GM18867 (cell line): ENCODE data around the gene WDR93.
"Not testable (repeated sequence)": the region's sequence is repeated elsewhere in the genome, so short reads cannot be mapped to it uniquely, and the experiment has no call there.

Experiments
- ATAC-seq: cut with Tn5 transposase; IDR thresholded peaks from one replicate; pipeline ENCODE4 v1.9.1; 2021; ENCODE audit warnings: mild to moderate bottlenecking, moderate library complexity; ENCODE audit not compliant: unreplicated experiment

WDR93 gene

GRCh38 chr15:89766357-89767311, 76.0 kb downstream of the WDR93 start:
- ATAC-seq, result no peak

DNA sequence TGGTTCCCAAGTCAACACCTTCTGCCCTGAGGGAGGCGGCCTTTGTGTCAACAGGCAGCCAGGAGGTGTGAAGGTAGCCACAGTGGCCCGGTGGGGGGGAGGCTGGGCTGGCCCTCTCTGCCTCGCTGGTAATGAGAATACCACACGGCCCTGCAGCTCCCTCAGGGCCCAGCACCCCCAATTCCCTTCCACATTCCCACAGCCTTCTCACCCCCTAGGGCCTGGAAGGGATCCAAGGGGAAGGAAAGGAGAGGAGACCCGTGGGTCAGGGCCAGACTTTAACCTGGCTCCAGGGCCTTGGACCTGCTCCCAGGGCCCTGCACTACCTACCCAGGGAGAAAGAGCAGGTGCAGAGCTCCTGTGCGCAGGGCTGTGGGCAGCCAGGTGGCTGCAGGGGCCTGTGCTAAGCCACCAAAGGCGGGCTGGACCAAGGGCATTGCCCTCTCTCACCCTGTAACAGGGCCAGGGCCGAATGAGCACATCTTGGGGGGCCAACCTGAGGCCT, 76.9 kb downstream of the WDR93 start:
- no peak for ATAC-seq

- no peak for ATAC-seq
Observed at GRCh38 chr15:89768071-89768500, 77.5 kb downstream of the WDR93 start.

- ATAC-seq, result no peak
Observed at GRCh38 chr15:89769366-89769765, 78.8 kb downstream of the WDR93 start.

- ATAC-seq, result no peak
Observed at GRCh38 chr15:89770041-89770440, 79.4 kb downstream of the WDR93 start.

DNA sequence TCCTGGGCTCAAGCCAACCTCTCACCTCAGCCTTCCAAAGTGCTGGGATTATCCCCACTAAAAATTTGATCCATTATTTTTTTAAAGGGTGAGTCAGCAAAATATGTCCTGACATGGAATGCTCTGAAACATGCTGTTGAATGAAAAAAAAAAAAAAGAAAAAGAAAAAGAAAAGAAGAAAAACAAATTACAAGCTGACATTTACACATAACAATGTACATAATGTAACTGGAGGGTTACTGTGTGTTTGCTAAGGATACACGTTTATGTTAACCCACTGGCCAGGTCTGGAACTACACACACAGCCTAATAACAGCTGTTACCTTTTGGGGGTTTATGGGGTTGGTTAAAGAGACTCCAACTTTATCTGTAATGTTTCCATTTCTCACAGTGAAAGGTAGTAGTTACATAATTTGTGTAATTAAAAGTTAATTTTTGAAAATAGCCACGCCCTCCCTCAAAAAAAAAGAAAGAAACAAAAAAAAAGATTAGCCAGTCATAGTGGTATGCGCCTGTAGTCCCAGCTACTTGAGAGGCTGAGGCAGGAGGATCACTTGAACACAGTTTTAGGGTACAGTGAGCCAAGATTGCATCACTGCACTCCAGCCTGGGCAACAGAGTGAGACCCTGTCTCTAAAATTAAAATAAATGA, 82.4 kb downstream of the WDR93 start:
- ATAC-seq, result peak; percentile 57

GRCh38 chr15:89774492-89774891, 83.9 kb downstream of the WDR93 start:
- no peak for ATAC-seq

DNA sequence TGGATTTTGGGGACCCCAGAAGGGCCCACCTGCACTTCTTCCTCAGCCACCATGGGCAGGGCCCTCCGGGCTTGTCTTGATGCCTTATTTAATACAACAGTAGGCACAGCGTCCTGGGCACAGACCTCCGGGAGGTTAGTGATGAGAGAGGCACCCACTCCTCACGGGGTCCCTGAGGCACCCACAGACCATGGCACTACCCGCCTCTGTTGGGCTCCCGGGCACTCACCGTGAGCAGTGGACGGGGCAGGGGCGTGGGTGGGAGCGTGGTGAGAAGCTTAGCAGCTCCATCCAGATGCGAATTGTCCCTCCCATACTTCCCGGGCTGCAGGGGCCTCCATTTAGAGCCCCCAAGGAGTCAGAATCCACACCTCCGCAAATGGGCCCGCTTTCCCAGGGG, 85.2 kb downstream of the WDR93 start:
- ATAC-seq, result no peak

- peak; percentile 60 for ATAC-seq
Observed at GRCh38 chr15:89776274-89777072, 85.9 kb downstream of the WDR93 start, which contains the start of gene MESP2. TSS of gene MESP2 (plus strand) at chr15:89776332. CDS start at chr15:89776358, 26 bp downstream.

- no peak for ATAC-seq
Observed at GRCh38 chr15:89777073-89777751, 86.6 kb downstream of the WDR93 start.

GRCh38 chr15:89777782-89778380, 87.3 kb downstream of the WDR93 start:
- ATAC-seq, result no peak

DNA sequence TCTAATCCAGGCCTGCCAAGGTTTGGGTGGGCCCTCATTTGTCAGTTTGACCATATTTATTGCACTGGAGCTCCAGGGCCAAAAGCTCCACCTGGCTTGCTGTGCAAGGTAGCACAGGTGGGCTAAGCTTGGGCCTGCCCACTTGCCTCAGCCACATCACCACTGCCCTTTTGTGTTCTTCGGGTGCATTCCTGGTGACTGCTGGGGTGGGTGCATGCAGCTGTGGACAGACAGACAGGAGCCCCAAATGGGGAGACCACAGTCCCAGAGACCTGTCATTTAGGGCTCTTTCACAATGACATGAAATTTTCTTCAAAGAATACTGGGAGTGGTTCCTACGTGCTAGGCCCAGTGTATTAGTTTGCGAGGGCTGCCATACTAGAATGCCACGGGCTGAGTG, 88.2 kb downstream of the WDR93 start:
- no peak for ATAC-seq

DNA sequence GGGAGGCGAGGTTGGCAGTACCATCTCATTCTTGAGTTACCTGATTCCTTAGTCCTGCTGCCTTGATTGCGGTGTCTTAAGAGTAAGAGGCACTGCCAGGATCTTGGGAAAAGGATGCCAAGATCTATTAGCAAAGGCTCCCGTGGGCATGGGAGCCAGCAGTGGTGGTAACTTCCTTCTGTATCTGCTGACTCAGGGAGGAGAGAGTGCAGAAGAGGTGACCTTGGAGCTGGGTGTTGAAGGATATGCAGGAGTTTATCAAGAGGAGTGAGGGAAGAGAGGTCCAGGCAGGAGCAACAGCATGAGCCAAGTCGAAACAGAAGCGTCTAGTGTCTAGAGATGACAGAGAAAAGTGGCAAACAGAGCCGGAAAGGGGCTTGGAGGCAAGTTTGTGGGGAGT, 90.0 kb downstream of the WDR93 start:
- no peak for ATAC-seq

GRCh38 chr15:89781055-89781454, 90.4 kb downstream of the WDR93 start:
- no peak for ATAC-seq

DNA sequence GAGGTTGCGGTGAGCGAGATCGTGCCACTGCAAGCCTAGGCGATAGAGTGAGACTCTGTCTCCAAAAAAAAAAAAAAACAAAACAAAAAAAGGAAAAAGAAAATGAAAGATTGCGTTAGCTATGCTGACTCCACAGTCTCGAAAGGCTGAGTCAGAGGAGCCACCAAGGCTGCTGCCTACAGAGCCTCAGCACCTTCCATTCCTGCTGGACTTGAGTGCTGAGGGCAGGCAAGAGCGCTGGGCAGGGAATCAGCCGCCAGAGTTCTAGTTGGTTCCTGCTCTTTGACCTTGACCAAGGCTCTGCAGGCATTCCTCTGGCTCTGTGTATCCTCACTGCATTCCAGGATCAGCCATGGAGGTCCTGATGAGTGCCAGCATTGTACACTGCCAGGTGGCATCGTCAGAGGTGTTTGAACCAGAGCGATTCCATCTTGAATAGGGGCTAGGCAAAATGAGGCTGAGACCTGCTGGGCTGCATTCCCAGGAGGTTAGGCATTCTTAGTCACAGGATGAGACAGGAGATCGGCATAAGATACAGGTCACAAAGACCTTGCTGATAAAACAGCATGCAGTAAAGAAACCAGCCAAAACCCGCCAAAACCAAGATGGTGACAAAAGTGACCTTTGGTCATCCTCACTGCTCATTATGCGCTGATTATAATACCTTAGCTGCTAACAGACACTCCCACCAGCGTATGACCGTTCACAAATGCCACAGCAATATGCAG, 91.4 kb downstream of the WDR93 start:
- ATAC-seq, result no peak

DNA sequence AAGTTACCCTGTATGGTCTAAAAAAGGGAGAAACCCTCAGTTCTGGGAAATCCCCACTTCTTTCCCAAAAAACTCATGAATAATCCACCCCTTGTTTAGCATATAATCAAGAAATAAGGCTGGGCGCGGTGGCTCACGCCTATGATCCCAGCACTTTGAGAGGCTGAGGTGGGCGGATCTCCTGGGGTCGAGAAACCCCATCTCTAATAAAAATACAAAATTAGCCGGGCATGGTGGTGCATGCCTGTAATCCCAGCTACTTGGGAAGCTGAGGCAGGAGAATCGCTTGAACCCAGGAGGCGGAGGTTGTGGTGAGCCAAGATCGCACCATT, 92.0 kb downstream of the WDR93 start:
- not testable (repeated sequence) for ATAC-seq

DNA sequence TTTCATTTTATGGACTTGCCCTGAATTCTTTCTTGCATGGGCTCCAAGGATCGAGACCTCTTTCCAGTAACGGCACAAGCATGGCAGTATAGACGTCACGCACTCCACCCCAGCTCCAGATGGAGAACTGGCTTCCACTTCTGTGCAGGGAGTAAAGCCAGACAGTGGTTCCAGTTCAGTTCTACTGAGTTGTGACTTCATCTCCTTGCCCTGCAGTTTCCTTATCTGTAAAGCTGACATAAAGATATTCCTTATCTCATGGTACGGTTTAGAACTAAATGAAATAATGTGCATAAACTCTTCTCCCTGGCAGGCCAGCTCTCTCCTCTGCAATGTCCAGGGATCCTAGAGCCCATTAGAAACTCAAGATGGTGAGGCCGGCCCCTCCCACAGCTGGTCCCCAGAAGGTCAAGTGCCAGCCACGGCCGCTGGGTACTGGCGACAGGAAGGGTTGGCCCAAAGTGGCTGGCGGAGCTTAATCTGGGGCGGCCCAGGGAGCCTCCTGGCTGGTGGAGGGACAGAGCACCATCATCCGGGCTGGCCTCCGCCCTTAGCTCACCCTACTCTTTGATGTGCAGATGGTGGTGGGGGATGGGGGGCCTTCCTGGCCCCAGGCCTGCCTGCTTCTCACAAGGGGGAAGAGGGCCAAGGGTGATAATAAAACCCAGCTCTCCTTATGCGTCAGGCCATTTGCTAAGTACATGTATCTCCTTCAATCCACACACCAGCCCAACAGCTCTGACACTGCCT, 92.7 kb downstream of the WDR93 start:
- ATAC-seq, result no peak

DNA sequence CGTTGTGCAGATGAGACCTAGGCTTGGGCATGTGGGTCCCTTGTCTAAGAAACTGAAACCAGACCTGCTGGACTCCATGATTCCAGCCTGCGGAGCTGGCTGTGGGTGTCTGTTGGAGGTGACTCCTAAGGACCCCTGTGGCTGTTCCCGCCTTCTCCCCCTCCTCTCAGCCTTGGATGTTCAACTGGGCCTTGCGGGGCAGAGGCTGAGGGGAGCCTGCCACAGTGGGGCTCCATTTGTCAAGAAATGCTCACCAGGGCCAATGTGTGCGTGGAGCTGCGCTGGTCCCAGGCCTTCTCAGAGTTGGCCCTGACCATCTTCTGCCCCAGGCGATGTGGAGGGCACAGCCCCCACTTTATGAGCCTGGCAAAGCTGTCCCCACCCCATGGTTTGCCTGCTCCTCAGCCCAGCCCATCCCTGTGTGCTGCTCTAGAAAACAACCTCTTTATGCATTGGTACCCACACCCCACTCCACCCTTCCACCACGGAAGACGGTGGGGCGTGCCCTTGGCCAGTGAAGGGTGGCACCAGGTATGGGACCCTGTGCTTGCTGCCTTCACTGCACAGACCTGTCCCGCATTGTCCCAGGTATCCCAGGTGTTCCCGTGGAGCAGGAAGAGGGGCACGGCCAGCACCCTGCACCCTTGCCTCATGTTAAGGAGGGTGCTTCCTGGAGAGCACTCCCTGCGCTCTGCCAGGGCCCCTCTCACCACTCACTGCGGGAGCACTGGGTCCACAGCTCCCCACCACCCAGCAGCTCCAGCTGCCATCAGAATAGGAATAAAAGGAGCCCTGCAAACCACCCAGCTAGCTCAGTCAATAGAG, 93.5 kb downstream of the WDR93 start:
- ATAC-seq, result no peak
